ENCODE results near the gene ZSWIM6. TPM values are rescaled to one million over a fixed set of nuclear protein-coding genes. Genes with fewer than 3 reads are reported as not detected.

Gene ZSWIM6
- total RNA-seq, 1 experiment from 2014 or later = 10.8 TPM

GRCh38 chr5:61460471-61460870 is 128.4 kb downstream of the ZSWIM6 start:
- intact Hi-C loops (cut with micrococcal nuclease; ENCODE audit: unreplicated experiment) = no loop called here
- POLR2A ChIA-PET = interaction anchor here (0.6 kb wide), 1 partner anchor 37 kb away, joined by 3 read pairs; no protein-coding TSS in a partner anchor
- no TSS peak for BruUV-seq (replicated peaks)

DNA sequence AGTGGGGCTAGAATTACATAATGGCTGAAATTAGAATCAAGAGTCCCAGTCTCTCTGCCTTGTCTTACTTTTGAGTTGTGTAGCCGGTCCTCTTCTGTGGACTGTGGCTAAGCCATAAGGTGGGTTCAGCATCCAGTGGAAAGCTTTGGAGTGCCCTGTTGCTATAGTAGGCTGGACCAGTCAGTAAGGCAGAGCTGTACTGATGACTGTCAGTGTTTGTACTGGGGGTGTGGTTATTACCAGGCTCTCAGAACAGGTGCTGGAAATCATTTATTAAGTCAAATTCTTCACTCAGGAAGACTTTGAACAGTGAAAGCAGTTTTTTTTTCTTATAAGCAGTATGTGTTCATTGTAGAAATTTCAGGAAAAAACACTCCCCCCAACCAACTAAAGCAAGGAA is 129.4 kb downstream of the ZSWIM6 start:
- ATAC-seq (no peak), DNase-seq (ENCODE audit: low read depth, low spot score) (no peak)
- BruUV-seq (replicated peaks) = no TSS peak
- TF ChIP-seq SIN3A (IDR thresholded peaks at IDR 0.05; ENCODE audit: borderline replicate concordance, insufficient read depth, low read depth, low read length) (no peak), TCF7L2 (IDR thresholded peaks at IDR 0.05; ENCODE audit: low read depth, low read length) (no peak)
- intact Hi-C loops (cut with micrococcal nuclease; ENCODE audit: unreplicated experiment) (no loop called here), in situ Hi-C loops (cut with HindIII; ENCODE audit: low pct_unique_long_range_greater_than_20kb, low sequenced_read_pairs) (no loop called here)
- no peaks in the 10 kb centered on the region for H3K36me3 ChIP-seq (ENCODE audit: control insufficient read depth, insufficient read depth, low read length)
- H3K9me3 ChIP-seq (ENCODE audit: control insufficient read depth, insufficient read depth, low read depth, low read length) = no peaks in the 10 kb centered on the region
- CTCF ChIA-PET = no interaction called here
- POLR2A ChIA-PET = interaction anchor here (0.5 kb wide), 1 partner anchor 19 kb away, joined by 4 read pairs; no protein-coding TSS in a partner anchor
- no peak overlapping the region for H3K4me3 ChIP-seq (ENCODE audit: low read depth in 2 of 2, low read length in 2 of 2)
- H3K4me1 ChIP-seq (ENCODE audit: control insufficient read depth, insufficient read depth, low read length) = no peaks in the 10 kb centered on the region; the same call in 1 of the 2 replicates
- no peaks in the 10 kb centered on the region for H3K27me3 ChIP-seq (ENCODE audit: control insufficient read depth, insufficient read depth, low read length)
- no peak overlapping the region for H3K27ac ChIP-seq (ENCODE audit: low read length)

More at GRCh38 chr5:61460471-61460870, 128.4 kb downstream of the ZSWIM6 start:
- TF ChIP-seq TCF7L2 (IDR thresholded peaks at IDR 0.05; ENCODE audit: low read depth, low read length) (no peak), REST (IDR thresholded peaks at IDR 0.05; ENCODE audit: insufficient read depth in 1 of 2, low read depth in 2 of 2, low read length in 1 of 2) (no peak), POLR2AphosphoS5 (IDR thresholded peaks at IDR 0.05; ENCODE audit: low read depth, low read length) (no peak), SIN3A (IDR thresholded peaks at IDR 0.05; ENCODE audit: borderline replicate concordance, insufficient read depth, low read depth, low read length) (no peak)
- TF ChIP-seq, protein P1, sequence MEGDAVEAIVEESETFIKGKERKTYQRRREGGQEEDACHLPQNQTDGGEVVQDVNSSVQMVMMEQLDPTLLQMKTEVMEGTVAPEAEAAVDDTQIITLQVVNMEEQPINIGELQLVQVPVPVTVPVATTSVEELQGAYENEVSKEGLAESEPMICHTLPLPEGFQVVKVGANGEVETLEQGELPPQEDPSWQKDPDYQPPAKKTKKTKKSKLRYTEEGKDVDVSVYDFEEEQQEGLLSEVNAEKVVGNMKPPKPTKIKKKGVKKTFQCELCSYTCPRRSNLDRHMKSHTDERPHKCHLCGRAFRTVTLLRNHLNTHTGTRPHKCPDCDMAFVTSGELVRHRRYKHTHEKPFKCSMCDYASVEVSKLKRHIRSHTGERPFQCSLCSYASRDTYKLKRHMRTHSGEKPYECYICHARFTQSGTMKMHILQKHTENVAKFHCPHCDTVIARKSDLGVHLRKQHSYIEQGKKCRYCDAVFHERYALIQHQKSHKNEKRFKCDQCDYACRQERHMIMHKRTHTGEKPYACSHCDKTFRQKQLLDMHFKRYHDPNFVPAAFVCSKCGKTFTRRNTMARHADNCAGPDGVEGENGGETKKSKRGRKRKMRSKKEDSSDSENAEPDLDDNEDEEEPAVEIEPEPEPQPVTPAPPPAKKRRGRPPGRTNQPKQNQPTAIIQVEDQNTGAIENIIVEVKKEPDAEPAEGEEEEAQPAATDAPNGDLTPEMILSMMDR (IDR thresholded peaks at IDR 0.05) = no peak
- no peak overlapping the region for H3K4me3 ChIP-seq (ENCODE audit: low read depth in 2 of 2, low read length in 2 of 2)
- H3K36me3 ChIP-seq (ENCODE audit: control insufficient read depth, insufficient read depth, low read length) = no peaks in the 10 kb centered on the region
- no peak overlapping the region for H3K27ac ChIP-seq (ENCODE audit: low read length)
- in situ Hi-C loops (cut with HindIII; ENCODE audit: low pct_unique_long_range_greater_than_20kb, low sequenced_read_pairs) = no loop called here
- CTCF ChIA-PET = no interaction called here
- DNase-seq (ENCODE audit: low read depth, low spot score) = no peak
- ATAC-seq = no peak
- H3K4me1 ChIP-seq (ENCODE audit: control insufficient read depth, insufficient read depth, low read length) = no peaks in the 10 kb centered on the region; the same call in 1 of the 2 replicates
- no peaks in the 10 kb centered on the region for H3K9me3 ChIP-seq (ENCODE audit: control insufficient read depth, insufficient read depth, low read depth, low read length)
- no peaks in the 10 kb centered on the region for H3K27me3 ChIP-seq (ENCODE audit: control insufficient read depth, insufficient read depth, low read length)

GRCh38 chr5:61461926-61462325 is 129.9 kb downstream of the ZSWIM6 start:
- no peak overlapping the region for H3K4me3 ChIP-seq (ENCODE audit: low read depth in 2 of 2, low read length in 2 of 2)
- CTCF ChIA-PET = no interaction called here
- TF ChIP-seq REST (IDR thresholded peaks at IDR 0.05; ENCODE audit: insufficient read depth in 1 of 2, low read depth in 2 of 2, low read length in 1 of 2) = no peak
- ATAC-seq (no peak), DNase-seq (ENCODE audit: low read depth, low spot score) (no peak)
- no peaks in the 10 kb centered on the region for H3K36me3 ChIP-seq (ENCODE audit: control insufficient read depth, insufficient read depth, low read length)
- intact Hi-C loops (cut with micrococcal nuclease; ENCODE audit: unreplicated experiment) (no loop called here), in situ Hi-C loops (cut with HindIII; ENCODE audit: low pct_unique_long_range_greater_than_20kb, low sequenced_read_pairs) (no loop called here)
- H3K27me3 ChIP-seq (ENCODE audit: control insufficient read depth, insufficient read depth, low read length) = no peaks in the 10 kb centered on the region
- no TSS peak for BruUV-seq (replicated peaks)
- POLR2A ChIA-PET = interaction anchor here (0.6 kb wide), 2 partner anchors 60 to 72 kb away, joined by 3 to 4 read pairs; no protein-coding TSS in a partner anchor
- H3K27ac ChIP-seq (ENCODE audit: low read length) = no peak overlapping the region
- H3K4me1 ChIP-seq (ENCODE audit: control insufficient read depth, insufficient read depth, low read length) = no peaks in the 10 kb centered on the region; the same call in 1 of the 2 replicates
- no peaks in the 10 kb centered on the region for H3K9me3 ChIP-seq (ENCODE audit: control insufficient read depth, insufficient read depth, low read depth, low read length)
